HPDE6-E6E7 (cell line): Measurements from ENCODE around the gene NAA80.
A peak's percentile ranks its signal among the peaks of the same experiment; 100 is the strongest.

Source experiments
- DNase-seq: peaks from one replicate; pipeline ENCODE4 v3.0.0; 2011; ENCODE audit warnings: missing footprints; ENCODE audit errors: extremely low spot score

The NAA80 gene

DNA sequence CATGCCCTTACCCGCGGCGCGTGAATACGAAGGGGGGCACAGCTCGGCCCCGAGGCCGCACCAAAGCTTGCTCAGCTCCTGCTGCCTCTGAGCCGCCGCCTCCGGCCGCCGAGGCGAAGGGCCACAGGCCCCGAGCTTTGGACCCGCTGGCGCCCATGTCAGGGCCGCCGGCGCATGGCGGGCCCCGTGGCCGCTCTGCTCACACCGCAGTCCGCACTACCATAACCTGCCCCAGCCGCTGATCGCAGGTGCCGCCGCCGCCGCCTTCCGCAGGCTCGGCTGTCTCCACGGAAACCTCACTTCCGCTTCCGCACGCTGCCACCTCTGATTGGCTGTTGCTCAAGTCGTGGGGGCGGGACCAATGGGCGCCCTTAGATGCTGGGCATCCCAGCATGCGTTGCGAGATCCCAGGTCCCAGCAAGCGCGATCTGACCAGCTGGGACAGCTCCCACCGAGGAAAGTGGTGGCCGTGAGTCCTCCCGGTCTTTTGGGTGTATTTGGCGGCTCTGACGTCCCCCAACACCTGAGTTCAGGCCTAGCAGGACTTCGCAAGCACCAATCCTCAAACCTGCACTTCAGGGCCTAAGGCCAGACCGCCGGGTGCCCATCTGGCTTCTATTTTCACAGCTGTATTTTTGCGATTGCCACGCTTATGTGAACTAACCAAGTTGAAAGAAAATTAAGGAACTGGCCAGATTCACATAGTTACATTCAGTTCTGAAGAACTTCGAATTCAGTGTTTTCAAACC lies 28.9 kb upstream of the NAA80 start, which contains the start of gene TUSC2:
TSS of gene TUSC2 (minus strand) at position 281 of the 749 bp plus-strand sequence. CDS start at position 157, 124 bp downstream.
- peak; percentile 67 for DNase-seq

DNA sequence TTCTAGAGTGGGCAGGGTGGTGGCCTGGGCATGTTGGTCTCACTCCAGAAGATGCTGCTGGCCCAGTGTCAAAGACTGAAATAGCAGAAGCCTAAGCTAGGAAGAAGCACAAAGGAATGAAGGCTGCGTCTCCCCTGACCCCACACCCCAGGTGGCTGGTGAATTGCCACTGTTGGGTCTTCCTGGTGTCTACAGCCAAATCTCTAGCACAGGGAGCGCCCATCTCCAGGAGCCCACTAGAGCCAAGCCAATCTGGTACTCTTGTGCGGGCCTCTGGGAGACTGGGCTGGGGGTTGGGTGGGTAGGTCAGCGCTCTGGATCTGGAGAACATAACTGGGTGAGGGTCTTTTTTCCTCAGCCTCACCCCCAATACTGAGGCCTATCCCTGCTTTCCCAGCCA lies 27.9 kb upstream of the NAA80 start:
- DNase-seq, result no peak

DNA sequence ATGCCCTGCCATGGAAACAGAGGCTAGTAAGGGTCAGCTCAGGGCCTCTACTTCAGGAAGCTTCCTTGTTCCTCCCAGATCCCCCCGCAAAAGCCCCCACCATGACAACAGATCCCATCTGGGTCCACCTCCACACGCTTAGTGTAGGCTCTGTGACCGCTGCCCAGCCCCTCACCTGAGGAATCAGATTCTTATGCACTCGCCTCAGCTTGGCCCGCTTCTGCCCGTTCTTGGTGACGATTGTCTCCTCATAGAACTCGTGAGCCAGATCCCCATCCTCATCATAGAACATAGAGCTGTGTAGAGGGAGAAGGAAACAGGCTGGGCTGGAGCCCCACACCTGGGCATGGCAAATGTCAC lies 27.0 kb upstream of the NAA80 start:
- DNase-seq, result no peak

DNA sequence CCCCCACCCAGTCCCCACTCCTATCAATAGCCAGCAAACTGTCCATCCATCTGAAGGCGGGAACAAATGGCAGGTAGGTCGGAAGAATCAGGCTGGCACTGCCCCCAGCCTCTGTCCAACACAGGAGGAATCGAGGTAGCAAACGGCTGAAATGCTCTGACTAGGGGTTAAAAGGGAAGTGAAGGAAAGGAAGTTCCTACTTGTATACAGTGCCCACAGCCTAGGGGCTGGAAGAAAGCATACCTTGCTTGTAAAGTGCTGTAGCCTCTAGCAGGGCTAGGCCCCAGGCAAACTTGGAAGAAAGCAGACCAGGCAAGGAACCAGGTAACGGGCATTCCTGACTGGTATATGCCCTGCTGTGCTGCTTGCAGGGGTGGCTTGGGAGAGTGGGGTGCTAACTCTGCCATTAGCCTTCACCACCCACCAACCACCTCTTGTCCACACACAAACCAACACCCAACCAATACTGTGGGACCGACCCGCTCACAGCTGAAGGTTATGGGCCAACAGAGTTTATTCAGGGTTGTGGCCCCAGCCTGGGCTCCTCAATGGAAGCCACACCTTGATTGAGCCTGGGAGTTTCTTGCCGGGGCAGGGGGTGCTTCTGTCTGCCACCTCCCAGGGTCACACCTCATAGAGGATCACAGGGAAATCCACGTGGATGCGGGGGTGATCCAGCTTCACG lies 26.4 kb upstream of the NAA80 start:
- DNase-seq, result no peak

DNA sequence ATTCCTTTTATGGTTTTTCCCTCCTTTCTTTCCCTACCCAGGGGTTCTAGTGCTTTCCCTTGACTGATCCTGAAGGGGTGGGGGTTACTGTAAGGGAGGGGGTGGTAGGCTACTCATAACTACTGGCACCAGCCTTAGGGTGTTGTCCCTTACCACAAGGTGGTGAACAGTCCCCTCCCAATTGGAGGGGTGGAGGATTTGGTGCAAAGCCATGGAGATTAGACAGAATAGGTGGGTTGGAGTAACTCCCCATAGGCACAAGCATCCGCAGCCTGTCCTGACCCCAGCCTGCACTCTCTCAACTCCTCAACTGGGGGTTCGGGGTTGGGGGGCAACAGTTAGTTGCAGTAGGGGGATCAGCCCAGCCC lies 25.9 kb upstream of the NAA80 start:
- DNase-seq, result no peak

DNA sequence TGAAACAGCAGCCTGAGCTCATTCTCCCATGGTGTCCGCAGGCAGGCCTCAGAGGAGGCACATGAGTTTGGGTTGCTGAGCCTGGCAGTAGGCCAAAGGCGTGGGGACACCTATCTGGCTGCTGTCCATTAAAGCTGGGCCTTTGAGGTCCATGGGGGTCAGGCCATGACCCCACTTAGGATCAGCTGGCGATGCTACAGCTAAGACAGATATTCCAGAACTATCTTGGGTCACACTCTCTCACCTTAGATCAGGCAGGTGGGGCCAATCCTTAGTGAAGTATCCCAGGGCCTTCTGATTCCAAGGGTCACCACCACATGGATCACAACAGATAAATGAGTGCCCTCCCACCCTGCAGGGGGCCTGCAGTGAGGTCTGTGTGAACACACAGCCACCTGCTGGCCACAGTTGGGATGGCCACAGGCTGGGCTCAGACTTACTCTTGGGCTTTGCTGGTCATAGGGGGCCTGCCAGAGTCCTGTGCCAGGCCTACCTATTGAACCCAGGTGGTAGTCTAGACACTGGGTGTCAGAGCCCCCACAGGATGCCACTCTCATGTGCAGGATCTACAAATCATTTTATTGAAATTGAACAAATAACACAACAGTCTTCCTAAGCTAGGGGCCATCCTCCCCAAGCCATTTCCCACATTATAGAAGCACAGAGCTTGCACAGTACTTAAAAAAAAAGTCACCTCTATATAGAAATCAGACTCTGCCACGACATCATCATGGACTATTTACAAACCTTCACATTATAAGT lies 25.3 kb upstream of the NAA80 start:
- no peak for DNase-seq

DNA sequence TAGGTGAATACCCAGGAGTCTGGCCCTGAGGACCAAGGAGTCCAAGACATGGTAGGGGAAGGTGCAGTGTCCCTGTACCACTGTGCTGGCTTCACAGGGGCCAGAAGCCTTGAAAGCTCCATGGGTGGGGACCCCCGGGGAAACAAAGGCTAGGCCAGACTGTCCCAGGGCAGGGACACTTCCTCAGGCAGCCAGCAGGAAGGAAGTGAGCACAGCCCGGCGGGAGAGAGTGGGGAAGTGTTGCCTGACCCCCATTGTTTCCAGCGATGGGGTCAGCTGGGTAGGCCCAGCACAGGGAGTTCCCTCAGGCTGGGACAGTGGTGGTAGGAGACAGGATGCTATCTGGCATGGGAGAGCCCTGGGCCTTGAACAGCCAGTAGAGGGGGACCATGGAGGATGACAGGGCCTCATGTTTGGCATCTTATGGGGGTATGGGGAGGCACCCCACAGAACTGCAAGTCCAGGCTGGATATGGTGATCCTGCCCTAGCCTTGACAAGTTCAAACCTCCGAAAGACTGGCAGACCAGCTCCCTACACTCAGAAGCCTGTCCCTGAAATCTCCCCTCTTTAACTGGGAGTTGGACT lies 24.5 kb upstream of the NAA80 start:
- DNase-seq, result no peak

DNA sequence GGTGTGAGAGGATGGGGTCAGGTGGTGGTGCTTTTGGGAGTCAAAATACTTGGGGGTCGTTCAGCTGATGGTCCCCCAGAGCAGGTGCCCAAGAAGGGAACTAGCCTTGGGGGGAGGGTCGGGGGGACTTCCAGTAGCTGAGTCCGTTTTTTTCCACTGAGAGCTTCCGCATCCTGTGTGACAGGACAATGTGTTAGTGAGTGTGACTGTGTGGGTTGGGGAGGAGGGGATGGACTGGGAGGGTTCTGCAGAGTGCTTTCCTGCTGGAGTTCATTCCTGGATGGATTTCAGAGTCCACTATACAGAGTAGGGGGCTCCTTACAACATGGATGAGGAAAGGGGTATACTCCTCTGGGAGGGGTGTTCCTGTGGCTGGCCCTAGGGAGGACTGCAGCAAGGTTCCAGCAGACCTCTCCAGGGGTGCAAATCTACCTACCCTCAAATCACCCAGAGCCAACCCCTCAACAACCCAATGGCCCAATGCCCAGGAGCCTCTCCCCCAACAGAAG lies 23.9 kb upstream of the NAA80 start:
- DNase-seq, result no peak

DNA sequence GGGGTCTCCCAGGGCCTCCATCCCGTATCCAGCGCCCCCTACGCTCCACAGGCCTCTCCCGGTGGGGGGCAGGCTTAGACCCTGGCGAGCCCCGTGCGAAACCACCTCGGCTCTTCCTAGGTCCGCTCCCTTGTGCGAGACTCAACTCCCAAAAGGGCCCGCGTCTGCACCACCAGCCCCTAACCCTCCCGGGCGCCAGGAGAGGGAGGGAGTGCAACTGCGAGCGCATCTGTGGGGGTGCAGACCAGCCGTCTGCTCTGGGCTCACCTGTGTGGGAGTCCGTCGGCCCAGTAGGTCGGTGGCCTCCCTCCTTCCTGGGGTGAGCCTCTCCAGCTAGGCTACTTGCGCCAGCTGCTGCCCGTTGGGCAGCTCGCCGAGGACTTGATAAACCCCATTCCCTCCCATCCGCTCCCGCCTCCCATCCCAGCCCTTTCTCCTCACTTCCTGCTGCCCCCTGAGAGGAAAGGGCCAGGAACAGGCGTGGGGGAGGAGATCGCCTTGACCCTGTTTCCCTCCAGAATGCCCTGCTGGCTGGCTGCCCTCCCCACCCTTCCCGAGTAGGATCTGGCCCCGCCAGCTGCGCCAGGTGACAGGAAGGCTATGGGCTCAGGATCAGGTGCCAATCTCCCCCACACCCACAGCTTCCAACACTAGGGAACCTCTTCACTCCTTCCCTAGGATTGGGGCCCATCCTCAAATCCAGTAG lies 23.3 kb upstream of the NAA80 start, which contains the start of gene HYAL2:
TSS of gene HYAL2 (minus strand) at position 360 of the 706 bp plus-strand sequence. CDS start 2,256 bp downstream, outside the sequence.
- DNase-seq, result no peak

DNA sequence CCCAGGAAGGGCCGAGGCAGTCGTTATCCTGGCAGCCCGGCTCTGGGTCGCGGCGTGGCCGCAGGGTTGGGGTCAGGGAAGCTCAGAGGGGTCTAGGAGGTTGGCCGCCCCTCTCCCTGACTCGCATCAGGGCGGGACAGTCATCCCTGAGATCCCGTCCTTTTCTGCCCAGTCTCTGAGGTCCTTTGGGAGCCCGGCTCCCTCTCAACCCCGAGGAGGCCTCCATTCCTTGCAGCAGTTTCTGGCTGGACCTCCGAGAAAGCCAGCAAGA lies 22.8 kb upstream of the NAA80 start:
- DNase-seq, result no peak

DNA sequence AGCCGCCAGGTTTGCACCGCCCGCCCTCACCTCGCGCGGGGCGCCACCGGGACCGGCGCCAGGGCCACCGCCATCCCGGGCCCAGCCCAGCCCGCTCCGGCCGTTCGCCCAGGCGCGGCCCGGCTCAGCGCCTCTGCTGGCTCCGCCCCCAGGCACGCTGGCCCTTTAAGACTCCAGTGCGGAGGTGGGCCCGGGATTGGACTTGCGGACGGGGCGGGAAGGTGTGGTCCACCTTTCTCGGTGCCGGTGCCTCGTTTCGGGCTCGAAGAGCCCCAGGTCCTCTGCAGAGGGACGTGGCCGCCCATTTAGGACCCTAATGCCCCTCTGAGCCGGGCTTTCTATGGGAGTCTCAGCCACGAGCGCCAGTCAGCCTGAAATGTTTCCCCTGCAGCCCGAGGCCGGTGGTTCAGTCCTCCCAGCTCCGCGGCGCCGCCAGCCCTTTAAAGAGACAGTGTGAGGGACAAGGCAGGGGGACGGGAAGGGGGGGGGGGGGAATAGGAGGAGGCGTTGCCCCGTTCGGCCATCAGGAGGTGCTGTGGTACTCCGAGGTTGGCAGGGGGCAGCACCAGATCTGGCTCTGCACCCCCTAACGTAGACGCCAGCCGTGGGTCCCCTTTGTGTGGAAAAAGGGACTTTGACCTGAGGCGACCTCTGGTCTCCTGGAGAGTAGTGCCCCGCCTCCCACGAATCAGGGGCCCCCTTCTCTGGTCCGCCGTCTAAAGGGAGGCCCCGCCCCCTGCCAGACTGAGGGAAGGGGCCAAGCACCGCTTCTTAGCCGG lies 22.3 kb upstream of the NAA80 start:
- peak; percentile 56 for DNase-seq

DNA sequence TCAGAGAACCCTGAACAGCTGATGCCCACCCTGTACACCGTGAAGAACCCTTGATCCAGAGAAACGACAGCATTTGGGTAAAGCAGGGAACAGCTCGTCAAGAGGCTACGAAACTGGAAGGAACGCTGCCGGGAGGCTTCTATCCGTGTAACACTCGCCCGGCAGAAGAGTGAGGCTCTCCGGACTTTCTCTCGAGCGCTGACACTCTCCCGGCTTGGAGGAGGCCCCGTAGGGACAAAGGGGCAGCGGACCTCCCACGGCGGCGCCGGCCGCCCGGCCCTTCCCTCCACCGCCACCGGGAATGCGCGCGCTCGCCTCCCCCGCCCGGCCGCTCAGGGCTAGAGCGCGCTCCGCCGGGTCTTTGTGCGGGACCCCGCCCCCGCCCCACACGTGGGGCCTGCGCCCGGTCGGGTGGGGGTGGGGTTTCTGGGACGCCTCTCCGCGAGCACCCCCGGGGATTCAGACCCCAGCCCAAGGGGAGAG lies 21.7 kb upstream of the NAA80 start:
- DNase-seq, result no peak

DNA sequence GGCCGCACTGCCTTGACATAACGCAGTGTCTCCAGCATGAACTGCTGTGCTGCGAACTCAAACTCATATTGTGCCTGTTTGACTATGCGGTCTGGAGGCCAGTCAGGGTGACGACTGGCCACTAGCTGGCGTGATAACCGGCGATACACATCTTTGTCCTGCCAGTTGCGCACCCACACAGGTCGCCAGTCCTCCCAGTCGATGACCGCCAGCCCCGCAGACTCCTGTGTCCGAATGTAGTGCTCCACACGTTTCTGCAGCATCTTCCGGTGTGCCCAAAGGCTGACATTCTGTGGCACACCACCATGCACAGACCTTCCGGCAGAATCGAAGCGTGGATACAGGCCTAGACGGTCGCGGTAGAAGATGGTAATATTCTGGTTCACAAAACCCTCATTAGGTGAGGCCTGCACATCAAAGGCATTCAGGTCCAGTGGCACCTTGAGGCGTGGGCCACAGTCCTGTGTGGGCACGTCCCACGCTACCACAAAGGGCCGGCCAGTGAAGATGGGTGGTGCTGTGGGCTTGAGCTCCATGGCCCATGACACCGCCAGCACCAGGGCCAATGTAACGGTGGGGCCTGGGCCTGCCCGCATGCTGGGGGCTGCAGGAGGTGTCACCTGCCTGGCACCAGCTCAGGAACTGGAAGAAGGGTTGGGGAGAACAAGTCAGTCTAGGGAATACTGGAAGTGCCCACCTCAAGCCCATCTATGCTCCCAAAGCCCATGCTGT lies 20.9 kb upstream of the NAA80 start:
- DNase-seq, result no peak

DNA sequence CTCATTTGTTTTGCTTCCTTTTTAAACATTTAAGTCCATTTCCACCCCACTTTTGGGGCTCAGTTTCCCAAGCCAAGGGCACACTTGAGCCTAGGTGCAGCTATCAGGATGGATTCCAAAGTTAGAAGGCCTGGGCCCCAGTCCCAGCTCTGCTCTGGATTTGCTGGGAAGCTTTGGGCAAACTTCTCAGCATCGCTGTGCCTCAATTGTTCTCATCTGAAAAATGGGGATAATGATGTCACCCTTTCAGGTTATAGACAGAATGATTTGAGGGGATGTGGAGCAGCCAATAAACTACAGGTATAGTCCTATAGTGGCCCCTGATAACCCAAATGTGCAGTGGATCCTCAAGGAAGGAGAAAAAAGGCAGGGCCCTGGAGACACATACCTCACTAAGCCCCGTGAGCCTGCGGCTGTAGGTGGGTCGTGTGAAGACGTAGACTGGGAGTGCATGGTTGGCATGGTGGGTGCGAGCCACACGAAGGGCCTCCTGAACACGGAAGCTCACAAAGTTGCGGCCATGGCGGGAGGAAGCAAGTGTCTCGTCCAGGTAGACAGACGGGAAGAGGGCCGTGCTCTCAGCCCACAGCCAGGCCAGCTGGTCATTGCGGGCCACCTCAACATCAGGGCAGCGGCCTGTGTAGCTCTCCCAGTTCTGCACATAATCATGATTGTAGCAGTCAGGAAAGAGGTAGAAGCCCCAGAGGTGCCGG lies 20.1 kb upstream of the NAA80 start:
- DNase-seq, result no peak

DNA sequence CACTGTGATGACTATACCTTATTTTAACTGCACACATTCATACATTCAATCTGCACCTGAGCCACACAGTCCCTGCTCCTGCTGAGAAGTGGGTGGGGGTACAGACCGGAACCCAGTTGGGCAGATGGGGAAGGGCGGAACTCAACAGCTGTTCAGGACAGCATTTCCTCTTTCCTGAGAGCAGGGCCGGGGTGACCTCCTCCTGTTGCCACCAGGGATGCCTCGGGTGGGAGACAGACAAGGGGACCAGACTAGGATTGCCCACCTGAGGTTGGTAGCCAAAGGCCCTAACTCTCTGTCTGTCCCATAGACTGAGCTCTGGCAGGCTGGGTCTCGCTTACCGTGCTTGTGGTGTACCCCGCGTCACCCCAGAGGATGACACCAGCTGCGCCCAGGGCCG lies 19.4 kb upstream of the NAA80 start:
- DNase-seq, result no peak

DNA sequence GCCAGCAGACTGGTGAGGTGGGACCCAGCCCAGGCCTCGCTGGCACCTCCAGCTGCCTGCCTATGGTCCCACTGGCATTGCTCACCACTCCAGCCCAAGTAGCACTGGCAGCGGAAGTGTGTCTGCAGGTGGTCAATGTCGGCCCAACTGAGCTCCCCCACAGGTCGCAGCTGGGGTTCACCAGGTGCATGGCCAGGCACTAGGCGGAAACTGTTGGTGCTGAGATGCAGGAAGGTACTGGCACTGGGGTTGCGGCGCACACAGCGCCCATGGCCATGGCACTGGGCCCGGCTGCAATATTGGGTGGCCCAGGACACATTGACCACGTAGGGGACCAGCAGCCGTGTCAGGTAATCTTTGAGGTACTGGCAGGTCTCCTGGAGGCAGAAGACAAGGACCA lies 19.0 kb upstream of the NAA80 start:
- no peak for DNase-seq

DNA sequence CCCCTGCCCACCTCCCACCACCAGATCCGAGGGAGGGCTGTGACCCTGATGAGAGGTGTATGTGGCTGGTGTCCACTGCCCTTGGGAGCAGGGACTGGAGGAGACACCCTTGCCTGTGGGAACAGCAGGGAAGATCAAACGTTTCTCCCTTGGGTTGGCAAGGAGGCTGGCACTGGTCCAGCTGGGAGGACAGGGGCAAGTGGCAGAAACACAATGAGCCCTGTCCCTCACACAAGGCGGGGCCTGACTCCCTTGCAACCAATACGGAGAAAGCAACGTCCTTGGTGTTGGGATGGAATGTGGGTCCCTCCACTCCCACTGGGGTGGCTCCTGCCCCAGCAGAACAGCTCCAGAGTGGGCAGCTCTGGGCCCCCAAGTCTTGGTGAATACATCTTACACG lies 18.1 kb upstream of the NAA80 start:
- no peak for DNase-seq

DNA sequence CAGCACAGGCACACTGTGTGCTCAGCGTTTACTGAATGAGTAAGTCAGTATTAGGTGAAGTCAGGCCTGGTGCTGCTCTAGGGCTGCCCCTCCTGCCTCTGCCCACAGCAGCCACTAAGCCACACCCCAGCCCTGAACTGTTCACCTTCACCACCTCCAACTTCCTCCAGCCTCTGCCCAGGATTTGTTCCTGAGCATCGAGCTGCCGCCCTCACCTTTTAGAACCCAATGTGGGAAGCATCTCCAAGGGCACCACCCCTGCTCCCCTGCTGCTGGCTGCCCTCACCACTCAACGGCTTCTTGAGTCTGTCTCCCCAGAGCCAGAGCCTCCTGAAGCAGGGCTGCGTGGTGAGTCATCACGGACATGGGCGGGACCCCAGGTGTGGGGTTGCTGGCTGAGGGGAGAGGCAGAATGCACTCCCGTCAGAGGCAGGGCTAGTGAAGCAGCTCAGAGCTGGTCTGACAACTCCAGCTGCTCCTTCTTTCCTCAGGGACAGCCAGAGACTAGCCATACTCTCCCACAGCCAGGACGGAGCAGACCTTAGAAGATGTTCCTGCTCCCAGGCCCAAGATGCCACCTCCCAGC lies 17.5 kb upstream of the NAA80 start:
- DNase-seq, result peak; percentile 71

DNA sequence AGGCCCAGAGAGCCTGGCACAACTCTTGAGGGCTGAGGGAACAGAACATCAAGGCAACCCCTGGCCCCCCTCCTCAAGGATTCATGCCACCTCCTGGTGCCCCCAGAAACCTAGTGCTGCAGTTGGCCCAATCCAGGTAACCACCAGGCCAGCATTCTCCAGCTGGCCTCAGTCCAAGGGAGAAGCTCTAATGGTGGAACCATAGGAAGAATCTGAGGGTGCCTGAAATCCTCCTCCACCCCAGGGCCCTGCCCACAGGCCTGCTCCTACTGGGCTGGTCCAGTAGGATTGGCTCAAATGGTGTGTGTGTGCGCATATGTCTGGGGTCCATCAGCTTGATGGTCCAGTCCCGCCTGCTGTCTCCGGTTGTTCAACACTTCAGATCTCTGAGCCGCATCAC lies 15.6 kb upstream of the NAA80 start:
- no peak for DNase-seq
